Measurements from ENCODE around the gene TENT5C. TPM values are rescaled to one million over a fixed set of nuclear protein-coding genes. Genes with fewer than 3 reads are reported as not detected.

TENT5C gene
- total and polyA plus RNA-seq, 10 of the 15 experiments (the other 5 are each of a cell fraction or from before 2014, with no cell fraction given) = 0.19 to 2.4 (median 0.78) TPM

GRCh38 chr1:117587499-117588356, 18.1 kb upstream of the TENT5C start:
- SMC1A ChIA-PET (ENCODE audit: uncharacterized antibody, unreplicated experiment) = interaction anchor here (0.6 kb wide), 1 partner anchor 858 kb away, joined by 3 read pairs; no protein-coding TSS in a partner anchor
- WGBS (ENCODE audit: insufficient coverage, insufficient replicate concordance, low lambda C conversion rate, missing lambda C conversion rate) = 52% methylated on average over 14 of the region's 14 CpGs
- H3K9ac ChIP-seq (ENCODE audit: control insufficient read depth, insufficient read depth, low read length) = no peak overlapping the region
- no peak for FAIRE-seq
- no peak for DNase-seq (ENCODE audit: low read depth, low spot score)
- CTCF ChIA-PET = no interaction called here
- POLR2A ChIA-PET = no interaction called here
- BruUV-seq (replicated peaks) = no TSS peak
- H2AFZ ChIP-seq (ENCODE audit: control insufficient read depth, low read depth, low read length) = no peak overlapping the region
- no peak overlapping the region for H3K4me2 ChIP-seq (ENCODE audit: control insufficient read depth, insufficient read depth)
- H3K27ac ChIP-seq (ENCODE audit: control insufficient read depth, insufficient read depth) = no peak overlapping the region
- H4K20me1 ChIP-seq (ENCODE audit: control insufficient read depth, insufficient read depth) = 0 out of 2 replicates have a peak, but pooled peaks cover 3% of the 10 kb centered on the region
- no peaks in the 10 kb centered on the region for H3K79me2 ChIP-seq (ENCODE audit: control insufficient read depth, insufficient read depth, low read length)
- no peak overlapping the region for H3K4me3 ChIP-seq
- RAD21 ChIA-PET (ENCODE audit: unreplicated experiment) = no interaction called here
- H3K9me3 ChIP-seq (replicated peaks; ENCODE audit: control insufficient read depth, insufficient read depth, low read length) = no peaks in the 10 kb centered on the region
- ATAC-seq = no peak
- no peaks in the 10 kb centered on the region for H3K36me3 ChIP-seq (ENCODE audit: control insufficient read depth in 2 of 2, insufficient read depth in 2 of 2, low read length in 1 of 2)
- in situ Hi-C loops (cut with MboI) = no loop called here
- intact Hi-C loops (cut with micrococcal nuclease; ENCODE audit: unreplicated experiment) = no loop called here
- H3K4me1 ChIP-seq (ENCODE audit: control insufficient read depth, insufficient read depth, low read length) = no peaks in the 10 kb centered on the region
- H3K27me3 ChIP-seq (replicated peaks in 1 of 2; ENCODE audit: control insufficient read depth in 2 of 2, insufficient read depth in 2 of 2, low read length in 1 of 2) = peaks cover 0 to 2% of the 10 kb centered on the region in 2 experiments; a peak in 2 of 4 replicates
- TF ChIP-seq, protein P1, sequence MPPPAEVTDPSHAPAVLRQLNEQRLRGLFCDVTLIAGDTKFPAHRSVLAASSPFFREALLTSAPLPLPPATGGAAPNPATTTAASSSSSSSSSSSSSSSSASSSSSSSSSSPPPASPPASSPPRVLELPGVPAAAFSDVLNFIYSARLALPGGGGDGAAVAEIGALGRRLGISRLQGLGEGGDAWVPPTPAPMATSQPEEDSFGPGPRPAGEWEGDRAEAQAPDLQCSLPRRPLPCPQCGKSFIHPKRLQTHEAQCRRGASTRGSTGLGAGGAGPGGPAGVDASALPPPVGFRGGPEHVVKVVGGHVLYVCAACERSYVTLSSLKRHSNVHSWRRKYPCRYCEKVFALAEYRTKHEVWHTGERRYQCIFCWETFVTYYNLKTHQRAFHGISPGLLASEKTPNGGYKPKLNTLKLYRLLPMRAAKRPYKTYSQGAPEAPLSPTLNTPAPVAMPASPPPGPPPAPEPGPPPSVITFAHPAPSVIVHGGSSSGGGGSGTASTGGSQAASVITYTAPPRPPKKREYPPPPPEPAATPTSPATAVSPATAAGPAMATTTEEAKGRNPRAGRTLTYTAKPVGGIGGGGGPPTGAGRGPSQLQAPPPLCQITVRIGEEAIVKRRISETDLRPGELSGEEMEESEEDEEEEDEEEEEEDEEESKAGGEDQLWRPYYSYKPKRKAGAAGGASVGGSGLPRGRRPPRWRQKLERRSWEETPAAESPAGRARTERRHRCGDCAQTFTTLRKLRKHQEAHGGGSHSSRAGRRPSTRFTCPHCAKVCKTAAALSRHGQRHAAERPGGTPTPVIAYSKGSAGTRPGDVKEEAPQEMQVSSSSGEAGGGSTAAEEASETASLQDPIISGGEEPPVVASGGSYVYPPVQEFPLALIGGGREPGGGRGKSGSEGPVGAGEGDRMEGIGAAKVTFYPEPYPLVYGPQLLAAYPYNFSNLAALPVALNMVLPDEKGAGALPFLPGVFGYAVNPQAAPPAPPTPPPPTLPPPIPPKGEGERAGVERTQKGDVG (CRISPR knock-in tag; IDR thresholded peaks at IDR 0.05) = no peak
- TF ChIP-seq CUX1 (IDR thresholded peaks at IDR 0.05; ENCODE audit: insufficient replicate concordance, low read depth, low read length) (no peak), TBL1XR1 (IDR thresholded peaks at IDR 0.05; ENCODE audit: low read depth, low read length) (no peak), RAD21 (IDR thresholded peaks at IDR 0.05; ENCODE audit: insufficient read depth, low read depth, low read length) (no peak), HDGF (IDR thresholded peaks at IDR 0.05) (no peak), ZZZ3 (IDR thresholded peaks at IDR 0.05; ENCODE audit: control insufficient read depth, insufficient read length, low read depth) (no peak), CHD4 (IDR thresholded peaks at IDR 0.05) (no peak), RELA (IDR thresholded peaks at IDR 0.05; ENCODE audit: borderline replicate concordance, partially characterized antibody) (no peak), NR2C1 (IDR thresholded peaks at IDR 0.05) (no peak), MYC (IDR thresholded peaks at IDR 0.05; ENCODE audit: insufficient read depth, insufficient read length, insufficient replicate concordance, low read length, severe bottlenecking) (no peak), KLF5 (IDR thresholded peaks at IDR 0.05; ENCODE audit: partially characterized antibody) (no peak), ZNF207 (IDR thresholded peaks at IDR 0.05; ENCODE audit: borderline replicate concordance) (no peak), MTA3 (IDR thresholded peaks at IDR 0.05; ENCODE audit: borderline replicate concordance, low read length) (no peak)

Data from GM12878 (cell line).